LHCN-M2 (cell line): ENCODE data around the gene MRPS21. TPM values are rescaled to one million over a fixed set of nuclear protein-coding genes. Genes with fewer than 3 reads are reported as not detected.
A peak's percentile ranks its signal among the peaks of the same experiment; 100 is the strongest.
"Not testable (repeated sequence)": the region's sequence is repeated elsewhere in the genome, so short reads cannot be mapped to it uniquely, and the experiment has no call there.

Experiments used
- DNase-seq: peaks from one replicate; pipeline ENCODE4 v3.0.0-alpha.2; 2012; ENCODE audit warnings: low read depth
- total RNA-seq: library from RNA; depleted of rRNA; stranded (reverse); fragments of >200 nt; gene quantifications from 2 replicates; pipeline ENCODE4 v1.2.3, GENCODE V29; 2014

Gene MRPS21
- total RNA-seq, 1 experiment from 2014 or later = 58.8 TPM

DNA sequence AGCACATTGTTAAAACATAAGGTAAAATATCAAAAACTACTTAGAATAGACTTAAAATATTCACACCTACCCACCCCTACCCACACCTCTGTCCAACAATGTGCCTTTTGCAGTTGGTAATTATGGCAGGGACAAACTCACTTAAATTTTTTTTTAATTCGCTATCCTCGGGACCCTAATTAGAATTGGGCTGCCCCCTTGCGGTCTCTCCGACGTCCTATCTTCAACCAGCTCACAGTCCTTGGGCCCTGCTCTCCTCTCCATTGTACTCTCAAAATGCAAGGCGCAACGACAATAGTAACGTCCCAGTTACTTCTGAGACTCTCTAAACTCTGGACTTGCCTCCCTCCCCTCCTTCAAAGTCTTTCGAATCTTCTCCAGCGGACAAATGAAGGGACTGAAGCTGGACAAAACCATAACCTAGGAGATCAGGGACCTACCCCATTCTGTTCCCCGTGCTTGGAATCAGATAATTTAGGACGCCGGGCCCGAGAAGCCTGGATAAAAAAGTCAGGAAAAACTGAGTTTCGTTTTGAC is 12.4 kb upstream of the MRPS21 start:
- peak; percentile 72 for DNase-seq

DNA sequence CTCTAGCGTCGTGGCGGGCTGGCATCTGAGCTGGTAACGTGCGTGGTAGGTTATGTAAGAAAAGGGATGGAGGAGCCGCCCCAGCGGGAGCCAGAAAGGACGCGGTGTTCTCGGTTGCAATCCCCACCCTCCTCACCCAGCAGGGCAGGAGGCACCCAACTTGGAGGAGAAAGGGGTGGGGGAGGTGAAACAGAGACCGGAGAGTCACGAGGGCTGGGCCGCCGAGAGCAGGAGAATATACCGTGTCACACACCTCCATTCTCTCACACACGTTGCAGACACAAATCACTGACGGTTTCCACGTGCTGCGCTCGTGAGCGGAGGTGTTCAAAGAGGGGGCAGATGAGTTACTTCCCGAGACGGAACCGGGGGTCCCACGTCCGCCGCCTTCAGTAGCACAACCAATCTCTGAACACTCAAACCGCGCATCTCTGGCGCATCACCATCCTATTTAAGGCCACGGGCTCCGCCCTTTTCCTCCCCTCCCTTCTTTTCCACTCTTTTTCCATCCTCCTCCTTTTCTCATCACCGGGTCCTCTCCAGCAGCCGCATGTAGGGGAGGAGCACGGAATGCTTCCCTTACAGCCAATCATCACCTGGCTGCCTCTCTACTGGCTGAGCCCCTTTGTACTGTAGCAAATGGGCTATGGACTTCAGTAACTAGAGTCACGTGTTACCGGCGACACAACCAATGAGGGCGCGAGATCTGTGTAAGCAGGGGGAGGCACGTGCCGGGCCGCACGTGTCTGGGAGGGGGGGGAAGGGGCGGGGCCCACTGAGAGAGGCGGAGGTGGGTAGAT is 11.7 kb upstream of the MRPS21 start, which contains the start of gene CIART:
Gene CIART (plus strand): TSS at position 797 of the 800 bp plus-strand sequence. CDS start 714 bp downstream, outside the sequence.
- peak; percentile 98 for DNase-seq

DNA sequence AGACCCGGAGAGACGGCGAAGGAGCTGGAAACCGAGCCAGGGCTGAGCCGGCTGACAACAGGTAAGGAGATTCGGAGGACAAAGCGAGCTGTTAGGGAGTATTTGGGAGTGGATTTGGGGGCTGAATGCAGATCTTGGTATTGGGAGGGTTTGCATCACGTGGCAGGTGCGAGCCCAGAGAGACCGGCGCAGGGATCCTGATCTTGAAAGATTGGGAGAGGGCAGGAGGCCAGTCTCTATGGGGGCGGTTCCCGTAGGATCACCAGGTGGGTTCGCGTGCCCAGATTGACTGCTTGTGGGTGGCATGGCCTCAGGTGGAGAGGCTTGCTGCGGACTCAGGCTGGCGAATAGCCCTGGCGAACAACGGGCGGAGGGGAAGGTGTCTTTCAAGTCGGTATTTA is 11.1 kb upstream of the MRPS21 start:
- DNase-seq = no peak

DNA sequence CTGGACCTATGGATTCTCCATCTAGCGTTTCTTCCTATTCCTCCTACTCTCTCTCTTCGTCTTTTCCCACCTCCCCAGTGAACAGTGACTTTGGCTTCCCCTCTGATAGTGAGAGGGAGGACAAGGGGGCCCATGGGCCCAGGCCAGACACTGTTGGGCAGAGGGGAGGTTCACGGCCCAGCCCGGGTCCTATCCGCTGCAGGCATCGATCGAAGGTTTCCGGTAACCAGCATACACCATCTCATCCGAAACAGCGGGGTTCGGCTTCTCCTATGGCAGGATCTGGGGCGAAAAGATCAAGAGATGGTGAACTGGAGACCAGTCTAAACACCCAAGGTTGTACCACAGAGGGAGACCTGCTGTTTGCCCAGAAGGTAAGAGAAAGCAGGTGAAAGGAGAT is 10.4 kb upstream of the MRPS21 start:
- DNase-seq = no peak

DNA sequence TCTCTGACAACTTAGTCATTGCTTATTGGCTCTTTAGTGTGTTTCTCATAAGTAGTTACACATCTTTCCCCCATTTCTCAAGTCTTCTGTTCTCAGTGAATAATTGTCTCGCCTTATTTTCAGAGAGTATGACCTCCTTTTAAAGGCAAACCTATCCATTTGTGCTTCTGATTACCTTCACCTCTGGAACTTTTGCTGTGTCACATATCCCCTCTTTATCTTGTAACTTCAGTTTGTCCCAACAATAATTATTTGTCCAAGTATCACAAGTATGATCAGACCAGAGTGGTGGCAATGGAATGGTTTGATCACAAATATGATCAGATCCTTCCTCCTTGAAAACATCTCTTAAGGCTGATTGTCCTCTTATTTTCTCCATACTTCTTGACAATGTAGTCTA is 5.3 kb upstream of the MRPS21 start:
- DNase-seq = no peak

DNA sequence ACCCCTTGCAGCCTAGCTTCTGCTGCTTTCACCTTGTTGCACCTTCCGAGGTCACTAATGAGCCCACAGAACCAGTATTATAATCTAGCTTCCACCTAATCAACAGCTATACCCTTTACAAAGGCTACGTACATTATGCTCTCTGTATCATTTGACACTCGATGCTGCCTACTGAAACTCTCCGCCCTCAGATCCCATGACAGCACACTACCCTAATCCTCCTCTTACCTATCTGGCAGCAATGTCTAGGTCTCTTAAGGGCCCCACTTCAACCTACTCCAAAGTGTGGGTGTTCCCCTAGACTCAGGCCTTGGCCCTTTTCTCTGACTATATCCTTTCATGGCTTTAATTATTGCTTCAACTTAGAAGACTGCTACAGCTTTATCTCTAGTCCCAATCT is 4.8 kb upstream of the MRPS21 start:
- DNase-seq = no peak

DNA sequence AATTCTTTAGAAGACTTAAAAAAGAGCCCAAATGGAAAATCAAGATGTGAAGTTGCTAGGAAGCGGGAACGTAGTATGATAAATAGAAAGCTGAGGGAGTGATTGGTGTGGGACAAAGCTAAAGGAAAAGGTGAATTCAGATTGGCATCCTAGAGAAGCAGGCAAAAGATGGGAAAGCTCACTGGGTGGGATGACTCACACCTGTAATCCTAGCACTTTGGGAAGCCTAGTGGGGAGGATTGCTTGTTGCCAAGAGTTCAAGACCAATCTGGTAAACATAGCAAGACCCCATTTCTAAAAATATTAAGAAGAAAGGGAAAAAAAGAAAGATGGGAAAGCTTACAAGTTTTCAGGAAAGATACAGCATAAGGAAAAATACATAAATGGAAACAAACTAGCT is 1.8 kb downstream of the MRPS21 start:
- DNase-seq = peak; percentile 17

DNA sequence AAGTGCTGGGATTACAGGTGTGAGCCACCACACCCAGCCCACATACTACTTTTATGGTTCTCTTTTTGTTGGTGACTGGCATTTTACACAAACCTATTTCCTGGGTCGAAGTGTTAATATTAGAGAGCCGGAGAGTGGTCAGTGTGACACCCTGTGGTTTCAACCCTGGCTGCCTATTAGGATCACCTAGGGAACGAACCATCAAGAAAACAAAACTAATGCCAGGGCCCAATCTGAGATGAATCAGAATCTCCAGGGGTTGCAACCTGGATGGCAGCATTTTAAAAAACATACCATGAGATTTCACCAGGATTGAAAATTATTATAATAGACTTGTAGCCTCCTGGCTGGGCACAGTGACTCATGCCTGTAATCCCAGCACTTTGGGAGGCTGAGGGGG is 6.1 kb downstream of the MRPS21 start:
- DNase-seq = no peak

DNA sequence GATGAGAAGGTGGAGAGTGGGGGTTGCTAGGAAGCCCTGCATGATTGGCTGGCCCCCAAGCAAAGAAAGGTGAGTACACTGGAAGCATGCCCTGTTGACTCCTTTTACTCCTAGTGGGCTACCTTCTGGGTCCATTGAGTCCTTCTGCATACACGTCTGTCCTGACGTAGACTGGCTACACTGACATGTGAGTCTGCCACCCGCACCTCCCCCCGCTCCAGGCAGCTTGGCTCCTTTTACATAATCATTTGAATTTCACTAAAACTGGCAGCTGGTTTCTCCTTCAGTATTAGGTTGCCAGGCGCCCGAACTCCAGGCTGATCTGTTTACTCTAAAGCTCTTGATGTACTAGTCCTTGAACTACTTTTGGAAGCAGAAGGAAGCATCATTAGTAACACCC is 8.7 kb downstream of the MRPS21 start:
- no peak for DNase-seq

DNA sequence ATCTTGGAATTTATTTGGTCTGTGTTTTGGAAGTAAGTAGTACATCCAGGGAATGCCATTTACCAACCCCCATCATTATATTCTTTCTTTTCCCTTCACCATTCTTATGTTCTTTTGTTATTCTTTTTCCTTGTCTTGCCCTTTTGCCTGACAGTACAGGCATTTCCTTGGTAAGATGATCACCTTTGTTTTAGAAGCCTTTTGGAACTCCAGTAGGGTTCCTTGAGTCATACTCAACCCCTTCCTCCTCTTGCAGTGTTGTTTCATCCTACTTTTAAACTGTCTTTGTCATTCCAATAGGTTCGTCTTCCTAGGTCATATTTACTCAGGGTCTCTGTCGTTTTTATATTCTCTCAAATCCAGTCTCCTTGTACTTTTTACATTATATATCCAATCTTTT is 9.2 kb downstream of the MRPS21 start:
- no peak for DNase-seq

DNA sequence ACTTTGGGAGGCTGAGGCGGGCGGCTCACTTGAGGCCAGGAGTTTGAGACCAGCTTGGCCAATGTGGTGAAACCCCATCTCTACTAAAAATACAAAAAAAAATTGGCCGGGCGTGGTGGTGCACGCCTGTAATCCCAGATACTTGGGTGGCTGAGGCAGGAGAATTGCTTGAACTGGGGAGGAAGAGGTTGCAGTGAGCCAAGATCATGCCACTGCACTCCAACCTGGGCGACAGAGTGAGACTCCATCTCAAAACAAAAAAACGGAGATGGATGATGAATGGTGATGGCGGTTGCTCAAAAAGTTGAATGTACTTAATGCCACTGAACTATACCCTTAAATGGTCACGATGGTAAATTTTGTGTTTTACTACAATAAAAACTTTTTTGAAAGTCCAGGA is 14.9 kb downstream of the MRPS21 start:
- not testable (repeated sequence) for DNase-seq

DNA sequence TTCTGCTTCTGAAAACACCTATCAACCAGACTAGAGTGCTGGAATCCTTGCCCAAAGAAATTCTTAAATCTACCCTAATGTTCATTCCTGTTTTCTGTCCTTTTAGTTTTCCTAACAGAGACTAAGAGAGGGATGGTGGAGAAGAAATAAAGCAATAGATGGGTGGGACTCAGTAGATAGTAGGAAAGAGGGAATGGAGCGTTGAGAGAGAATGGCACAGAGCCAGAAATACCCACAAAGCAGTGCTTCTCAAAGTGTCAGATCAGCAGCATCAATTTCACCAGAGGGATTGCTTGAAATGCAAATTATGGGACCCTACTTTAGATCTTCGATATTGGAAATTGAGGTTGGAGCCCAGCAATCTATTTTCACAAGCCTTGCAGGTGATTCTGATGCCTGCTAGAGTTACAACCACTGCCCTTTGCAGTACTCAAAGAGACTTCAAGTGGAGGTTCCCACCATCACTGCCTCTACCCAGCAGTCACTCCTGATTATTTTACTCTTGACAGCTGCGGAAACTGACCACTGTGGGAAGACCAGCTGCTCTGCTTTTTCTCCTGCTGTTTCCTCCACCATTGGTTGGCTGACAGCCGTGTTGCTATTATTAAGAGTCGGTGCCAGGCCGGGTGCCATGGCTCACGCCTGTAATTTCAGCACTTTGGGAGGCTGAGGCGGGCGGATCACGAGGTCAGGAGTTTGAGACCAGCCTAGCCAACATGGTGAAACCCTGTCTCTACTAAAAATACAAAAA is 16.3 kb downstream of the MRPS21 start:
- DNase-seq = peak; percentile 94

DNA sequence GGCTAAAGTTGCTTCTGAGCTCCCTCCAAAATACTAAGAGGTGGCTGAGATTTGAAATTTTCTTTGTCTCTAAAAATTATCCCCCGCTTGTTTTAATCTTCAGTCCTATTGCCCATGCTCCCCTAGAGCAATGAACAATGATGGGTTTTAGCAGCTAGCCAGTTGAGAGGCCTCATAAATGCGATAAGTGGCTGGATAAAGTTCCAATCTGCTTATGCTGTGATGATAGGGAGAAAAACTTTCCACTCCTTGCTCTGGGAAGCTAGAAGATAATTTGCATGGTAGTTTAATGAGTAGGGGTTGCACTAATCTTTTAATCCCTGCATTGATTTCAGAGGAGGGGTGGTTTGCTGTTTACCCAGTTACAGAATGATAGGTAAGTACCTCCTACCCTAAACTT is 18.1 kb downstream of the MRPS21 start:
- no peak for DNase-seq

DNA sequence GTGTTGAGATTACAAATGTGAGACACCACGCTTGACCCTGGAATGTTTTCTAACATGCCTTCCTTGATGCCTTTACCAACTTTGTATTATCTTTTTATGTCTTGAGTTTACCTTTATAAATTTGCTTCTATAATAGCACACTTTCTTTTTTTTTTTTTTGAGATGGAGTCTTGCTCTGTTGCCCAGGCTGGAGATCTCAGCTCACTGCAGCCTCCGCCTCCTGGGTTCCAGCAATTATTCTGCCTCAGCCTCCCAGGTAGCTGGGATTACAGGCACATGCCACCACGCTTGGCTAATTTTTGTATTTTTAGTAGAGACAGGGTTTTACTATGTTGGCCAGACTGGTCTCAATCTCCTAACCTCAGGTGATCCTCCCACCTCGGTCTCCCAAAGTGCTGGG is 21.0 kb downstream of the MRPS21 start:
- not testable (repeated sequence) for DNase-seq

DNA sequence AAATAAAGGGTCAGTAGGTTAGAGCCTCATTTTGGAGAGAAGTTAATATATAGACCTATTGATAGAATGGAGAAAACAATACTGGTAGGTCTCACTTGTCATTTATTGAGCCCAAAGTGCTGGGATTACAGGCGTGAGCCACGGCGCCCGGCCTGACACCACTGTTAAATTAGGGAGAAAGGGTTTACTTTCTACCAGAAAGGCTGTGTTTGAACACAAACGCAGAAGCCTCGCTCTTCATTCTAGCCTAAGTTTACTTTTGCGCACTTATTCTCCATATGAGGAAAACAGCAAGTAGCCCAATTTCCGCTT is 27.0 kb downstream of the MRPS21 start:
- no peak for DNase-seq

DNA sequence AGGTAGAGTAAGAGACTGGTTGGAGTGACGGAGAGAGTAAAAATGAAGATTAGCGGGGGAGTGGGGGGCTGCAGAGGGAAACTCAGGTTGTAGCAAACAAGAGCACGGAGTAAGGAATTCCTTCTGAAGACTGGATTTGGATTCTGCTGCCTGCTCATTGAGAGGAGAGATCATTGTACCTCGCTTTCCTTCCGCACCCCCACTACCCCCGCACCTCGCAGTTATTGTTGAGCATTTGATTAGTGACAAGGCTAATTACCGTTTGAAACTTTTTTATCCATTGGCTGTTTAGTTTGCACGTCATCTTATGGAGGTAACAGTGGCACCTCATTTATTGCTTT is 28.1 kb downstream of the MRPS21 start:
- no peak for DNase-seq

DNA sequence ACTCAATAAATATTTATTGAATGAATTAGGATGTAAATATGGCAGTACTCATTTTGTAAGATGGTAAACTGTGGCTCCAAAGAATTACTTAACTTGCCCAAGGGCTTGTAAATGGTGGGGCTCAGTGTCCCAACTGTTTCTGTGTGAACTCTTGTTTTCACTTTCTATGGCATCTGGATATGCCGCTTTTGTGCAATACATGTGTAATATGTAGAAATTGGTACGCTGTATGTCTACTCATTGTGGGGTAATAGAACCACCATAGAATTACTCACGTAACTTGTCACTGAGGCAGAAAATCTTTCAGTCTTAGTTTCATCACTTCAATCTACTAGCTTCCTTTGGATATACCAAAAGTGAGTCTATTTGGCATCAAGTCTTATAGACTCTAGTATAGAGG is 28.6 kb downstream of the MRPS21 start:
- no peak for DNase-seq

DNA sequence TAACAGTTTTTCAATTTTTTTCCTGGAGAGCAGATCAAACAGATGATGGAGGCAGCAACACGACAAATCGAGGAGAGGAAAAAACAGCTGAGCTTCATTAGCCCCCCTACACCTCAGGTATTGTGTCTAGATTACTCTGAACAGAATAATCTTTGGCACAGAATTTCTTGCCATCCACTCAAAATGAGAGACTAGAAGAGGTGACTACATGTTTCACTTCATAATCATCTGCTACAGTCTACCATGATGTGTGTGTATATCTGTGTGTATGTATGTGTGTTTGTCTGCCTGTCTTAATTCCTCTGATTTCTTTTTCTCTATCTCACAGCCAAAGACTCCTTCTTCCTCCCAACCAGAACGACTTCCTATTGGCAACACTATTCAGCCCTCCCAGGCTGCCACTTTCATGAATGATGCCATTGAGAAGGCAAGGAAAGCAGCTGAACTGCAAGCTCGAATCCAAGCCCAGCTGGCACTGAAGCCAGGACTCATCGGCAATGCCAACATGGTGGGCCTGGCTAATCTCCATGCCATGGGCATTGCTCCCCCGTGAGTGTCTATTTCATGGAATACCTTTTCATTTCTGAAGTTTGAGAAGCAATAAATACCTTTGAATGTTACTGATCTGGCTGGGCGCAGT is 39.1 kb downstream of the MRPS21 start:
- DNase-seq = no peak

DNA sequence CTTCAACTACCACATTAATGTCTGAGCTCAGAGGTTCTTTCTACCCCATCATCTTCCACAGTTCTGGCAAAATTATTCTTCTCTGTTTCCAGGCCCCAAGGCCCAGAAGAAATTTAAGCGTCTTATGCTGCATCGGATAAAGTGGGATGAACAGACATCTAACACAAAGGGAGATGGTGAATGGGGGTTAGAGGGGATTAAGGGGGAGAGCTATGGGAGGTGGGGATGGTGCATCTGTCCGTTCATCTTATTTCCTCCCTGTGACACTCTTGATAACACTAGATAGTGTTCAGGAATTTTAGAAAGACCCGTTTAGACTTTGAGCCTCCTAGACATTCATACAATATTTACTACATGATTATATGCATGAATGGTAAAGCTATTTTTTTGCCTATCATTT is 52.7 kb downstream of the MRPS21 start:
- no peak for DNase-seq

DNA sequence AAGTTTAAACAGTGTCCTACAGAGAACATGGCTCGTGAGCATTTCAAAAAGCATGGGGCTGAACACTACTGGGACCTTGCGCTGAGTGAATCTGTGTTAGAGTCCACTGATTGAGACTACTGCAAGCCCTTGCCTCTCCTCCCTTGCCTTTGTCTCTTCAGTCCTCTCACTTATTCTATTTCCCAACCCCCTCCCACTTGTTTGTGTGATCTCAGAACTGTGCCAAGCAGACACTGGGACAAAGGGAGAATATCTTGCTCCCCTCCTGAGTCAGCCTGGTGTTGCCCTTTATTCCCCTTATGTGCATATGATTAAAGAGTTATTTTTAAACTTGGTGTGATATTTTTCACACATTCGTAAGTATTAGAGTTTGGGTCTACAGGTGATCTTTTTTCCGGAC is 59.2 kb downstream of the MRPS21 start:
- no peak for DNase-seq
